BJ (cell line): ENCODE results near the gene NUCB1. TPM values are rescaled to one million over a fixed set of nuclear protein-coding genes. Genes with fewer than 3 reads are reported as not detected.

Experiments used
- CTCF ChIA-PET: fragments of 350-600 bp; formaldehyde crosslinking; extraction: SDS; loops from one replicate; lab custom pipeline; 2021; ENCODE audit warnings: antibody characterized with exemption, inconsistent platforms; lab: Yijun Ruan, JAX
- POLR2A ChIA-PET: fragments of 300-600 bp; sonication (Branson Sonifier 250); formaldehyde crosslinking; extraction: SDS; loops from one replicate; lab custom pipeline; 2021; ENCODE audit warnings: antibody characterized with exemption; lab: Charles Lee
- DNase-seq: peaks from one replicate; pipeline ENCODE4 v3.0.0-alpha.2; 2011; ENCODE audit warnings: low read depth
- H3K27me3 ChIP-seq: 2 replicates; pipeline ENCODE4 v1.6.0; 2011; ENCODE audit warnings: low read length; ENCODE audit not compliant: control insufficient read depth, insufficient read depth
- H3K36me3 ChIP-seq: 2 replicates; pipeline ENCODE4 v1.5.1; 2011; ENCODE audit warnings: low read length; ENCODE audit not compliant: control insufficient read depth, insufficient read depth
- H3K4me3 ChIP-seq: 2 replicates; pipeline ENCODE4 v1.5.1; 2011; ENCODE audit warnings: low read depth, mild to moderate bottlenecking, control low read depth, low read length
- polyA minus RNA-seq: library from RNA; depleted of rRNA, polyadenylated mRNA; stranded (reverse); fragments of >200 nt; gene quantifications from 2 replicates; pipeline ENCODE4 v1.2.3, GENCODE V29; 2011; rRNA and poly(A)+ RNA removed
- polyA plus RNA-seq: library from polyadenylated mRNA; depleted of rRNA; stranded (reverse); fragments of >200 nt; gene quantifications from 2 replicates; pipeline ENCODE4 v1.2.3, GENCODE V29; 2011; rRNA removed
- TF ChIP-seq, protein P1 (sequence below): IDR thresholded peaks from 2 replicates; pipeline ENCODE4 v1.5.1; 2011; ENCODE audit warnings: low read depth, mild to moderate bottlenecking, control low read depth, inconsistent platforms, low read length, moderate library complexity; ENCODE audit not compliant: insufficient read depth

Gene NUCB1
- polyA plus RNA-seq, result 145 and 305 TPM in 2 replicates
- polyA minus RNA-seq, result 46.8 and 47.6 TPM in 2 replicates

DNA sequence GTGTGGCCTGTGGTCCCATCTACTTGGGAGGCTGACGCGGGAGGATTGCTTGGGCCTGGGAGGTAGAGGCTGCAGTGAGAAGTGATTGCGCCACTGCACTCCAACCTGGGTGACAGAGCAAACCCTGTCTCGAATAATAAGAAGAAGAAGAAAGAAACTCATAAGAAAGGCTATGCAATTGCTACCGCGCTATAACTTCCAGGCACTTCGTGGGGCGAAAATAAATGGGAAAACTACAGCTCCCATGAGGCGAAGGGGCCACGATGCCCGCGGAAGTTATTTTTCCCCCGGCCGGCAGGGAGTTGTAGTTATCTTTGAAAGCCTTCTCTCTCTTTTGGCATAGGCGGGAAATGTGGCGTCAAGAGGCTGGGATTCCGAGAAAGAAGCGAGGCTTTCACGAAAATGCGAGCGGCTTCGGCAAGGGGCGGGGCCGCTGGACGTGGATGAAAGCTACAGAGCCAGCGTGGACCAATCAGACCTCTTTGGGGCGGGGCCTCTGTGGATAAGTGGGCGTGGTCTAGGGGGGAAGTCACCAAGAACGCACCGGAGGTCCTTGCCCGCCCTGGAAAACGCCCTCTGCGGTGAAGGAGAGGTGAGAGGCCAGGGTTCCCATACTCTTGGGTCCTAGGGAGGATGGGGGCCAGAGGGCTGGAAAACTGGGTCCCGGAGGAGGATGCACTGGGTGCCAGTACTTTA is at the start of gene NUCB1:
Gene NUCB1, plus strand, starts transcription at position 532 of the 696 bp plus-strand sequence. CDS start 485 bp downstream, outside the sequence.
- DNase-seq, result peak; percentile 95
- peak within 1 kb of the TSS; percentile 63 for H3K4me3 ChIP-seq
- H3K27me3 ChIP-seq, result peaks cover 2% of the 10 kb centered on the region; the same call in 1 of the 2 replicates
- ChIA-PET CTCF (interaction anchor here (1.2 kb wide), 2 partner anchors 64 to 71 kb away, joined by 3 to 4 read pairs; no protein-coding TSS in a partner anchor), POLR2A (interaction anchor here (0.6 kb wide), 1 partner anchor 94 kb away, joined by 3 read pairs; the partner anchor contains the start of gene RUVBL2)
- peaks cover 7% of the 10 kb centered on the region for H3K36me3 ChIP-seq
- TF ChIP-seq, protein P1, sequence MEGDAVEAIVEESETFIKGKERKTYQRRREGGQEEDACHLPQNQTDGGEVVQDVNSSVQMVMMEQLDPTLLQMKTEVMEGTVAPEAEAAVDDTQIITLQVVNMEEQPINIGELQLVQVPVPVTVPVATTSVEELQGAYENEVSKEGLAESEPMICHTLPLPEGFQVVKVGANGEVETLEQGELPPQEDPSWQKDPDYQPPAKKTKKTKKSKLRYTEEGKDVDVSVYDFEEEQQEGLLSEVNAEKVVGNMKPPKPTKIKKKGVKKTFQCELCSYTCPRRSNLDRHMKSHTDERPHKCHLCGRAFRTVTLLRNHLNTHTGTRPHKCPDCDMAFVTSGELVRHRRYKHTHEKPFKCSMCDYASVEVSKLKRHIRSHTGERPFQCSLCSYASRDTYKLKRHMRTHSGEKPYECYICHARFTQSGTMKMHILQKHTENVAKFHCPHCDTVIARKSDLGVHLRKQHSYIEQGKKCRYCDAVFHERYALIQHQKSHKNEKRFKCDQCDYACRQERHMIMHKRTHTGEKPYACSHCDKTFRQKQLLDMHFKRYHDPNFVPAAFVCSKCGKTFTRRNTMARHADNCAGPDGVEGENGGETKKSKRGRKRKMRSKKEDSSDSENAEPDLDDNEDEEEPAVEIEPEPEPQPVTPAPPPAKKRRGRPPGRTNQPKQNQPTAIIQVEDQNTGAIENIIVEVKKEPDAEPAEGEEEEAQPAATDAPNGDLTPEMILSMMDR, result peak; percentile 38

DNA sequence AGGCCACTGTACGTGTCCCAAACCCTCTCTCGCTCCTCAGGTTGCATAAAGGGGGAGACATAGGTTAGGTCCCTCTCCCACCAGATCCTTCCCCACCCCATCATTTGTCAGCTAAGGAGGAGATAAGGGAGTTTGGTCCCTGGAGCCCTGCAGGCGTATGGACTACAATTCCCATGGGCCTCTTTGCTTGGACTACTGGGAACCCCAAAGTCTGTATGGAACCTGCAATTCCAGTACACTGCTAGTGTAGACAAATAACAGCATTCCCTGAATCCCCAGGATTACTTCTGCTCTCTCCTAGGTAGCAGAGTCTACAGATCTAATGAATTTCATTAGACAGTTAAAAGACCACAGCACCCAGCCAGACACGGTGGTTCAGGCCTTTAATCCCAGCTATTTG is 47.8 kb upstream of the NUCB1 start:
- DNase-seq, result no peak
- TF ChIP-seq, protein P1, result no peak
- peaks cover 8% of the 10 kb centered on the region for H3K36me3 ChIP-seq
- H3K27me3 ChIP-seq, result no peaks in the 10 kb centered on the region
- no peak overlapping the region for H3K4me3 ChIP-seq
- ChIA-PET POLR2A (no interaction called here), CTCF (interaction anchor here (1.0 to 2.6 kb wide), 5 partner anchors 10 to 116 kb away, joined by 4 to 18 read pairs (median 4); partner anchors contain the start of gene HSD17B14)

DNA sequence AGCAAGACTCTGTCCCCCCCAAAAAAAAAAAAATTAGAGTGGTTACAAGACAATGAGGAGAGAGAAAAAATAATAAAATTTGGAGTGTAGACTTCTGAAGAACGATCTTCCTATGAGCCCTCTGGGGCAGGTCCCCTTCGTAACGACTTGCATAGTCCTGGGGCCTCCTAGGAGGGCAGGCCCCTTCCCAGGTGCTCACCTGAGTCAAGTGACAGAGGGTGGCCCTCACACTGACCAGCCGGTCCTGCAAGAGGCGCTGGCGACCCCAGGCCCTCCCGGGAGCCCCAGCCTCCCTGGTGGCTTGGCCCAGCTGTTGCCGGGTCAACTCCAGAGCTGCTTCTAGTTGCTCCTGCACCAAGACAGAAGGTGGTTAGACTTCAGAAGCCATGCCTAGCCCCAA is 46.6 kb upstream of the NUCB1 start:
- CTCF ChIA-PET, result interaction anchor here (0.9 to 4.4 kb wide), 5 partner anchors 11 to 65 kb away, joined by 3 to 19 read pairs (median 4); partner anchors contain the start of gene HSD17B14
- DNase-seq, result no peak
- Histone ChIP-seq H3K4me3 (no peak overlapping the region), H3K36me3 (peaks cover 7% of the 10 kb centered on the region), H3K27me3 (no peaks in the 10 kb centered on the region)
- POLR2A ChIA-PET, result no interaction called here
- TF ChIP-seq, protein P1, result no peak

DNA sequence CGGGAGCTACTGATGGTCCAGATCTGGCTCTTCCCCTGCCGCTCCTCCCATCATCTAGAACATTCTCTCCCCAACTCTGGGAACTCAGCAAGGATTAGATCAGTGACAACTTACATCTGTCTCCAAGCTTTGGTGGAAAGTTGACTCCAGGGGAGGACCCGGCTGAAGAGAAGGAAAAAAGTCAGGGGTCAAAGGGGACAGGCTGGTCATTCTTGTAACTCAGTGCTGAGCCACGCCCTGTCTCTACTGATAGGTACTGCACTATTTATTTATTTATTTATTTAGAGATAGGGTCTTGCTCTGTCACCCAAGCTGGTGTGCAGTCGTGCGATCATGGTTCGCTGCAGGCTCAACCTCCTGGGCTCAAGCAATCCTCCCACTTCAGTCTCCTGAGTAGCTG is 46.0 kb upstream of the NUCB1 start:
- no peak for DNase-seq
- H3K4me3 ChIP-seq, result no peak overlapping the region
- CTCF ChIA-PET, result interaction anchor here (0.9 to 4.4 kb wide), 4 partner anchors 12 to 66 kb away, joined by 3 to 19 read pairs (median 8); no protein-coding TSS in a partner anchor
- no peaks in the 10 kb centered on the region for H3K27me3 ChIP-seq
- POLR2A ChIA-PET, result no interaction called here
- peaks cover 7% of the 10 kb centered on the region for H3K36me3 ChIP-seq
- TF ChIP-seq, protein P1, result no peak

DNA sequence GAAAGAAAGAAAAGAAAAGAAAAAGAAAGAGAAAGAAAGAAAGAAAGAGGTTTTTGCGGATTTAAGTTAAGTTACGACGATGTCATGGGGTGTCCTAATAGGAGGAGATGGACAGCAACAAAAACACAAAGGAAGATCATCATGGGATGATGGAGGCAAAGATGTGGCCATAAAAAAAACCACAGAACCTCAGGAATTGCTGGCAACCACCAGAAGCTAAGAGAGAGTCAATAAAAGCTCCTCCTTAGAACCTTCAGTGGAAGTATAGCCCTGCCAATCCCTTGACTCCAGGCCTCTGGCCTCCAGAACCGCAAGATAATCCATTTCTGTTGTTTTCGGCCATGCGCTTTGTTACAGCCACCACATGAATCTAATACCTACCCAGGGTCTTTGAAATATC is 43.2 kb upstream of the NUCB1 start:
- ChIA-PET POLR2A (interaction anchor here (0.6 kb wide), 1 partner anchor 13 kb away, joined by 3 read pairs; no protein-coding TSS in a partner anchor), CTCF (interaction anchor here (1.0 to 4.4 kb wide), 3 partner anchors 12 to 21 kb away, joined by 3 to 19 read pairs (median 3); partner anchors contain the start of gene HSD17B14)
- no peak overlapping the region for H3K4me3 ChIP-seq
- TF ChIP-seq, protein P1, result no peak
- H3K27me3 ChIP-seq, result no peaks in the 10 kb centered on the region
- H3K36me3 ChIP-seq, result peaks cover 13% of the 10 kb centered on the region
- no peak for DNase-seq
